Keratinocyte (primary cell): ENCODE results near the gene MGMT. TPM values are rescaled to one million over a fixed set of nuclear protein-coding genes. Genes with fewer than 3 reads are reported as not detected.

Experiments used
- DNase-seq: peaks from one replicate; pipeline ENCODE4 v3.0.0-alpha.2; 2011; ENCODE audit warnings: low read depth, missing footprints, low spot score
- FAIRE-seq: peaks from 2 replicates; lab custom pipeline; 2011; peaks lifted over from hg19 to GRCh38; lab: Jason Lieb, UNC
- H2AFZ ChIP-seq: 2 replicates; pipeline ENCODE4 v1.6.0; 2012; ENCODE audit warnings: low read length, control low read depth, inconsistent platforms; ENCODE audit not compliant: control insufficient read depth
- H3K27ac ChIP-seq: 2 replicates; pipeline ENCODE4 v1.5.1; 2011; ENCODE audit warnings: low read length; ENCODE audit not compliant: control insufficient read depth, insufficient read depth
- H3K27me3 ChIP-seq: 3 replicates; pipeline ENCODE4 v1.6.0; 2011; ENCODE audit warnings: low read length; ENCODE audit not compliant: control insufficient read depth, insufficient read depth; ENCODE audit errors: extremely low read depth
- H3K36me3 ChIP-seq, 2 experiments: 2 replicates in 1 of 2; 3 replicates in 1 of 2; pipeline ENCODE4 v1.5.1; 2011; ENCODE audit warnings: low read length in 2 of 2, mild to moderate bottlenecking in 1 of 2; ENCODE audit not compliant: control insufficient read depth in 2 of 2, insufficient read depth in 2 of 2; ENCODE audit errors: extremely low read depth in 1 of 2
- H3K4me1 ChIP-seq: 3 replicates; pipeline ENCODE4 v1.5.1; 2011; ENCODE audit warnings: low read length; ENCODE audit not compliant: control insufficient read depth, insufficient read depth; ENCODE audit errors: extremely low read depth
- H3K4me2 ChIP-seq: 3 replicates; pipeline ENCODE4 v1.6.0; 2011; ENCODE audit warnings: low read depth, low read length; ENCODE audit not compliant: control insufficient read depth, insufficient read depth; ENCODE audit errors: extremely low read depth
- H3K4me3 ChIP-seq, 3 experiments: fragments of 200-600 bp in 1 of 3; sonication (generic) in 1 of 3; 2 replicates in 2 of 3; 3 replicates in 1 of 3; pipeline ENCODE4 v1.5.1; 2011 to 2016; ENCODE audit warnings: low read length in 3 of 3, mild to moderate bottlenecking in 3 of 3, control low read depth in 2 of 3, inconsistent platforms in 1 of 3, low read depth in 1 of 3, mixed read lengths in 1 of 3, mixed run types in 1 of 3, moderate library complexity in 1 of 3; ENCODE audit not compliant: control insufficient read depth in 2 of 3, insufficient read depth in 2 of 3; ENCODE audit errors: extremely low read depth in 1 of 3
- H3K79me2 ChIP-seq: 2 replicates; pipeline ENCODE4 v1.6.0; 2012; ENCODE audit warnings: low read length; ENCODE audit not compliant: control insufficient read depth, insufficient read depth
- H3K9ac ChIP-seq: 3 replicates; pipeline ENCODE4 v1.6.0; 2011; ENCODE audit warnings: low read length; ENCODE audit not compliant: control insufficient read depth, insufficient read depth; ENCODE audit errors: extremely low read depth
- H3K9me1 ChIP-seq: 3 replicates; pipeline ENCODE4 v1.6.0; 2011; ENCODE audit warnings: low read length; ENCODE audit not compliant: control insufficient read depth, insufficient read depth; ENCODE audit errors: extremely low read depth
- H3K9me3 ChIP-seq: 2 replicates; pipeline ENCODE4 v1.5.1; 2012; ENCODE audit warnings: low read depth, low read length; ENCODE audit not compliant: control insufficient read depth
- H4K20me1 ChIP-seq: 3 replicates; pipeline ENCODE4 v1.6.0; 2011; ENCODE audit warnings: low read length; ENCODE audit not compliant: control insufficient read depth, insufficient read depth; ENCODE audit errors: extremely low read depth
- EZH2 ChIP-seq: IDR thresholded peaks from one replicate; pipeline ENCODE4 v1.6.1; 2012; ENCODE audit warnings: inconsistent platforms, mild to moderate bottlenecking, low read length, moderate library complexity
- dilution Hi-C: fragments of 300-500 bp; cut with MboI; formaldehyde crosslinking; loops from one replicate; pipeline ENCODE4 v1.7.0; 2020; ENCODE audit warnings: low sequenced_read_pairs; ENCODE audit not compliant: extremely low pct_ligation_motif_present
- polyA plus RNA-seq, 5 experiments: library from polyadenylated mRNA; depleted of rRNA in 3 of 5; stranded (reverse) in 3 of 5; stranded (forward) in 1 of 5; unstranded in 1 of 5; fragments of >200 nt; gene quantifications; 1 replicate in 1 of 5; 2 replicates in 3 of 5; 3 replicates in 1 of 5; pipeline versions ENCODE4 v1.2.1 to v1.2.3, GENCODE V29; 2011 to 2012; ENCODE audit warnings: missing spikeins in 2 of 5, low read depth in 1 of 5, low replicate concordance in 1 of 5
- TF ChIP-seq, protein P1 (sequence below), 3 experiments: IDR thresholded peaks in 1 of 3; conservative IDR thresholded peaks in 1 of 3; optimal IDR thresholded peaks in 1 of 3; 2 replicates in 2 of 3; 3 replicates in 1 of 3; pipeline versions ENCODE3 to v1.5.1; 2011; ENCODE audit warnings: low read length in 3 of 3, mild to moderate bottlenecking in 3 of 3, moderate library complexity in 2 of 3, control low read depth in 1 of 3, inconsistent platforms in 1 of 3; ENCODE audit not compliant: insufficient read depth in 2 of 3; ENCODE audit errors: extremely low read depth in 1 of 3

MGMT gene
- polyA plus RNA-seq, 1 donor (not counting 4 experiments of a cell fraction or from before 2014, with no cell fraction given): 15.2 TPM

GRCh38 chr10:129793479-129793878, 326.4 kb downstream of the MGMT start:
- no peak overlapping the region for H3K4me2 ChIP-seq
- H3K27ac ChIP-seq: no peak overlapping the region
- dilution Hi-C loops: no loop called here
- no peaks in the 10 kb centered on the region for H3K36me3 ChIP-seq
- TF ChIP-seq, protein P1, sequence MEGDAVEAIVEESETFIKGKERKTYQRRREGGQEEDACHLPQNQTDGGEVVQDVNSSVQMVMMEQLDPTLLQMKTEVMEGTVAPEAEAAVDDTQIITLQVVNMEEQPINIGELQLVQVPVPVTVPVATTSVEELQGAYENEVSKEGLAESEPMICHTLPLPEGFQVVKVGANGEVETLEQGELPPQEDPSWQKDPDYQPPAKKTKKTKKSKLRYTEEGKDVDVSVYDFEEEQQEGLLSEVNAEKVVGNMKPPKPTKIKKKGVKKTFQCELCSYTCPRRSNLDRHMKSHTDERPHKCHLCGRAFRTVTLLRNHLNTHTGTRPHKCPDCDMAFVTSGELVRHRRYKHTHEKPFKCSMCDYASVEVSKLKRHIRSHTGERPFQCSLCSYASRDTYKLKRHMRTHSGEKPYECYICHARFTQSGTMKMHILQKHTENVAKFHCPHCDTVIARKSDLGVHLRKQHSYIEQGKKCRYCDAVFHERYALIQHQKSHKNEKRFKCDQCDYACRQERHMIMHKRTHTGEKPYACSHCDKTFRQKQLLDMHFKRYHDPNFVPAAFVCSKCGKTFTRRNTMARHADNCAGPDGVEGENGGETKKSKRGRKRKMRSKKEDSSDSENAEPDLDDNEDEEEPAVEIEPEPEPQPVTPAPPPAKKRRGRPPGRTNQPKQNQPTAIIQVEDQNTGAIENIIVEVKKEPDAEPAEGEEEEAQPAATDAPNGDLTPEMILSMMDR (optimal IDR thresholded peaks at IDR 0.05 in 1 of 3, IDR thresholded peaks at IDR 0.05 in 1 of 3, conservative IDR thresholded peaks at IDR 0.05 in 1 of 3; ENCODE audit: extremely low read depth in 1 of 3, insufficient read depth in 2 of 3, low read length in 3 of 3): no peak
- H3K4me1 ChIP-seq: no peaks in the 10 kb centered on the region
- no peaks in the 10 kb centered on the region for H3K79me2 ChIP-seq
- no peaks in the 10 kb centered on the region for H3K27me3 ChIP-seq
- no peak overlapping the region for H3K9ac ChIP-seq
- H4K20me1 ChIP-seq: no peaks in the 10 kb centered on the region
- H3K9me3 ChIP-seq: peaks cover 12% of the 10 kb centered on the region
- no peak for DNase-seq
- H3K9me1 ChIP-seq: no peaks in the 10 kb centered on the region
- no peak overlapping the region for H2AFZ ChIP-seq
- H3K4me3 ChIP-seq: no peak overlapping the region
- FAIRE-seq: no peak

DNA sequence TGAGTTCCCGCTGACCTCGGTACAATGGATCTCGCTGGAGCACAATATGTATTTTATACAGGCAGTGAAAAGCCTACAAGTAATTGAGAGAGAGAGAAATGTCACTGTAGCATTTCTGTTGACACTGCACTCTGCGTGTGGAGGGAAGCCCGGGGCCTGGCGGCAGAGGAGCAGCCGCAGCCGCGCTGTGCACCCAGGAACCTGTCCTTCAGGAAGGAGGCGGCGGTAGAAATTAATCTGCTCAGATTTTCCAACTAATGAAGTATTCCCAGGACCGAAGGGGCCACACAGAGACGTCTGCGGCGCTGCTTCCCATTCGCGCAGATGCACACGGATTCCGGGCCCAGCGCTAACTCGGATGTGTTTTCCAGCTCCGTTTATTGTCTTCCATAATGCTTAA, 327.0 kb downstream of the MGMT start:
- no peak overlapping the region for H3K27ac ChIP-seq
- no peaks in the 10 kb centered on the region for H3K9me1 ChIP-seq
- H3K27me3 ChIP-seq: no peaks in the 10 kb centered on the region
- TF ChIP-seq, protein P1 (optimal IDR thresholded peaks at IDR 0.05 in 1 of 3, IDR thresholded peaks at IDR 0.05 in 1 of 3, conservative IDR thresholded peaks at IDR 0.05 in 1 of 3; ENCODE audit: extremely low read depth in 1 of 3, insufficient read depth in 2 of 3, low read length in 3 of 3): no peak
- no peak for TF ChIP-seq EZH2
- DNase-seq (no peak), FAIRE-seq (no peak)
- peaks cover 10% of the 10 kb centered on the region for H3K9me3 ChIP-seq
- no peak overlapping the region for H3K4me3 ChIP-seq
- no peaks in the 10 kb centered on the region for H3K4me1 ChIP-seq
- no peaks in the 10 kb centered on the region for H3K36me3 ChIP-seq
- H4K20me1 ChIP-seq: no peaks in the 10 kb centered on the region
- no peaks in the 10 kb centered on the region for H3K79me2 ChIP-seq
- H3K4me2 ChIP-seq: no peak overlapping the region
- H2AFZ ChIP-seq: no peak overlapping the region
- dilution Hi-C loops: no loop called here
- no peak overlapping the region for H3K9ac ChIP-seq
